Sigmoid colon (tissue), 4 donors: ENCODE measurements around the gene WWTR1.

ENCODE experiments used
- CTCF ChIP-seq, 4 experiments: fragments of 450-650 bp in 3 of 4; fragments of 200-600 bp in 1 of 4; IDR thresholded peaks; one replicate each; pipeline ENCODE4 v1.5.1; 2016 to 2019; ENCODE audit warnings: antibody characterized with exemption in 4 of 4, mild to moderate bottlenecking in 3 of 4, moderate library complexity in 2 of 4
- EP300 ChIP-seq, 4 donors: sonication (generic); formaldehyde crosslinking; IDR thresholded peaks; one replicate each; pipeline ENCODE4 v1.6.1; 2017; ENCODE audit warnings: antibody characterized with exemption in 4 of 4
- POLR2A ChIP-seq, 2 donors: fragments of 450-650 bp; IDR thresholded peaks; one replicate each; pipeline ENCODE4 v1.6.1; 2016; ENCODE audit warnings: antibody characterized with exemption in 2 of 2, mild to moderate bottlenecking in 2 of 2, moderate library complexity in 2 of 2

- no peak for TF ChIP-seq POLR2A (IDR thresholded peaks at IDR 0.05)
- TF ChIP-seq CTCF (IDR thresholded peaks at IDR 0.05), result no peak
- no peak for TF ChIP-seq EP300 (IDR thresholded peaks at IDR 0.05)
Measured at GRCh38 chr3:149476225-149476624, 181.6 kb downstream of the WWTR1 start.
